Measurements from ENCODE around the gene ADGRG6. TPM values are rescaled to one million over a fixed set of nuclear protein-coding genes. Genes with fewer than 3 reads are reported as not detected.

The ADGRG6 gene
- total RNA-seq, 1 experiment from 2014 or later = 2.5 TPM

DNA sequence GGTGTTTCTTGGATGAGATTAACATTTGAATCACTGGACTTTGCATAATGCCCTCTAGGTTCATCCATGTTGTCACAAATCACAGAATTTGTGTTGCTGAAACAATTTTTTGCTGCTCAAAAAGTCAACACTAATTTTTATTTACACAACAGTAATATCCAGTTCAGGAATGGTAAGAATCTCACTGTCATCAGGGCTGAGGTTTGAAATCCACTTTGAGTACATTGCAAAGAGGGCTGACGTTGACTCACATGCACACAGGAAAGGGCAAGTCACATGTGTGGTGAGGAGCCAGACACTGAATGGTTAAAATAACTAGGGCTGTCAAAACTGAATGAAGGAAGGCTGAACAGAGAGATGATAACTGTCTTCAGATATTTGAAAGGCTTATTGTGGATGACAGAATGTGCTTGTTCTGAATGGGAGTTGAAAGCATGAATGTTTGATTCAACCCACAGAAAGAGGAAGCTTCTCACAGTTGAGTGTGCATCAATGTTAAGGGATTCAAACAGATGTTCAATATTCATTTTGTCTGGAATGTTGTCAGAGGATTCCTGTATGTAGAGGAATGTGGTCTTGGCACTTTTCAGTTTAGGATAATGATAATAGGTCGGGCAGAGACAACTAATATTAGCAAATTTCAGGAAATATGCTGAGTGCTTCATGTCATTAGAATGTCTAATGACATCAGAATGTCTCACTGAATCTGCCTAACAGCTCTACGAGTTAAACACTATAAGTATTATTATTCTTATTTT lies 3.6 kb upstream of the ADGRG6 start:
- no peak overlapping the region for H3K23ac ChIP-seq (ENCODE audit: insufficient read length, low read depth, low read length)
- no peak overlapping the region for H2AFZ ChIP-seq (ENCODE audit: low read length)
- no peak overlapping the region for H3K14ac ChIP-seq (ENCODE audit: insufficient read depth, low read length)
- H3K4me3 Mint-ChIP-seq = no peak overlapping the region
- H4K20me1 ChIP-seq (ENCODE audit: control insufficient read depth, insufficient read depth, insufficient read length) = no peaks in the 10 kb centered on the region
- no peak for DNase-seq
- no peak overlapping the region for H2BK120ac ChIP-seq (ENCODE audit: low read depth, low read length, poor library complexity, severe bottlenecking)
- H3T11ph ChIP-seq (ENCODE audit: low read length) = no peak overlapping the region
- H2AK5ac ChIP-seq (ENCODE audit: insufficient read length, low read length) = no peak overlapping the region
- H3K18ac ChIP-seq (ENCODE audit: insufficient read length, low read depth, low read length) = no peak overlapping the region
- no CpG with 5 or more reads among the region's 3 CpGs for WGBS (ENCODE audit: extremely low coverage, insufficient read length, low lambda C conversion rate)
- H3K36me3 Mint-ChIP-seq (ENCODE audit: insufficient read depth in 1 of 3, low read depth in 3 of 3) = no peaks in the 10 kb centered on the region; a peak in 1 of 7 replicates
- H3K9ac ChIP-seq (ENCODE audit: extremely low read depth, insufficient read length, low read length) = no peak overlapping the region
- no peak overlapping the region for H2BK5ac ChIP-seq (ENCODE audit: insufficient read length, low read length)
- H3K4ac ChIP-seq (ENCODE audit: low read depth, low read length) = no peak overlapping the region
- H3K27me3 Mint-ChIP-seq (ENCODE audit: low read depth) = peaks cover 31% of the 10 kb centered on the region
- peaks cover 8% of the 10 kb centered on the region; the same call in 1 of the 2 replicates for H3K27me3 ChIP-seq (ENCODE audit: insufficient read depth, low read length)
- H3K4me2 ChIP-seq (ENCODE audit: insufficient read depth, insufficient read length, low read length) = no peak overlapping the region
- no peak overlapping the region for H3K27ac Mint-ChIP-seq
- H3K27ac ChIP-seq (ENCODE audit: insufficient read length, low read depth, low read length) = no peak overlapping the region
- H2BK12ac ChIP-seq (ENCODE audit: insufficient read length, low read depth, low read length) = no peak overlapping the region
- no peak overlapping the region for H4K5ac ChIP-seq (ENCODE audit: insufficient read length, low read depth, low read length)
- H3K9me3 ChIP-seq (ENCODE audit: control insufficient read depth, low read depth, low read length) = no peaks in the 10 kb centered on the region
- H3K4me1 Mint-ChIP-seq = peaks cover 28 to 38% of the 10 kb centered on the region in 2 experiments
- H4K91ac ChIP-seq (ENCODE audit: insufficient read length, low read depth, low read length) = no peak overlapping the region
- H3K79me1 ChIP-seq (ENCODE audit: insufficient read depth, low read depth, low read length, poor library complexity, severe bottlenecking) = no peaks in the 10 kb centered on the region
- TF ChIP-seq, protein P1, sequence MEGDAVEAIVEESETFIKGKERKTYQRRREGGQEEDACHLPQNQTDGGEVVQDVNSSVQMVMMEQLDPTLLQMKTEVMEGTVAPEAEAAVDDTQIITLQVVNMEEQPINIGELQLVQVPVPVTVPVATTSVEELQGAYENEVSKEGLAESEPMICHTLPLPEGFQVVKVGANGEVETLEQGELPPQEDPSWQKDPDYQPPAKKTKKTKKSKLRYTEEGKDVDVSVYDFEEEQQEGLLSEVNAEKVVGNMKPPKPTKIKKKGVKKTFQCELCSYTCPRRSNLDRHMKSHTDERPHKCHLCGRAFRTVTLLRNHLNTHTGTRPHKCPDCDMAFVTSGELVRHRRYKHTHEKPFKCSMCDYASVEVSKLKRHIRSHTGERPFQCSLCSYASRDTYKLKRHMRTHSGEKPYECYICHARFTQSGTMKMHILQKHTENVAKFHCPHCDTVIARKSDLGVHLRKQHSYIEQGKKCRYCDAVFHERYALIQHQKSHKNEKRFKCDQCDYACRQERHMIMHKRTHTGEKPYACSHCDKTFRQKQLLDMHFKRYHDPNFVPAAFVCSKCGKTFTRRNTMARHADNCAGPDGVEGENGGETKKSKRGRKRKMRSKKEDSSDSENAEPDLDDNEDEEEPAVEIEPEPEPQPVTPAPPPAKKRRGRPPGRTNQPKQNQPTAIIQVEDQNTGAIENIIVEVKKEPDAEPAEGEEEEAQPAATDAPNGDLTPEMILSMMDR (conservative IDR thresholded peaks at IDR 0.05) = no peak
- H3K79me2 ChIP-seq (ENCODE audit: insufficient read depth, low read length) = no peaks in the 10 kb centered on the region
- peaks cover 7% of the 10 kb centered on the region for H3K23me2 ChIP-seq (ENCODE audit: insufficient read length, low read depth, low read length, poor library complexity, severe bottlenecking)
- no peak overlapping the region for H2BK15ac ChIP-seq (ENCODE audit: low read depth, low read length)
- H3K56ac ChIP-seq (ENCODE audit: insufficient read length, low read depth, low read length) = no peak overlapping the region
- peaks cover 0 to 3% of the 10 kb centered on the region in 2 experiments; a peak in 1 of 5 replicates for H3K9me3 Mint-ChIP-seq
- H2BK20ac ChIP-seq (ENCODE audit: low read depth, low read length, poor library complexity, severe bottlenecking) = no peak overlapping the region
- H4K8ac ChIP-seq (replicated peaks; ENCODE audit: insufficient read length, low read depth, low read length) = no peak overlapping the region
- H3K4me1 ChIP-seq (ENCODE audit: insufficient read depth, low read length) = no peaks in the 10 kb centered on the region; the same call in 1 of the 2 replicates
